Midbrain (tissue), 1 donor: ENCODE data around the gene CDK5RAP1.

Experiments
- DNase-seq: peaks from one replicate; lab custom pipeline; 2025; lab: John Stamatoyannopoulos, UW

CDK5RAP1 gene

DNA sequence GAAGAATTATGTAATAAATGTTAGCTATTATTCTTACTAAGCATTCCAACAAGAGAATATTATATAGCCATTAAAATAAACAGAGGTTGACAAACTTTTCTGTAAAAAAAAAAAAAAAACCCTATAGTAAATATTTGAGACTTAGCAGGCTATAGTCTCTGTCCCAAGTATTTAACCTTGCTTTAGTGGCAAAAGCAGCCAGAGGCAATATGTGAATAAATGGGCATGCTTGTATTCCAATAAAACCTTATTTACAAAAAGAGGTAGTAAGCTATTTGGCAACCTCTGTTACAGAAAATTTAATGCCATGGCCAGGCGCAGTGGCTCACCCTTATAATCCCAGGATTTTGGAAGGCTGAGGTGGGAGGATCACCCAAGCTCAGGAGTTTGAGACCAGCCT, 14.6 kb downstream of the CDK5RAP1 start:
- no peak for DNase-seq

DNA sequence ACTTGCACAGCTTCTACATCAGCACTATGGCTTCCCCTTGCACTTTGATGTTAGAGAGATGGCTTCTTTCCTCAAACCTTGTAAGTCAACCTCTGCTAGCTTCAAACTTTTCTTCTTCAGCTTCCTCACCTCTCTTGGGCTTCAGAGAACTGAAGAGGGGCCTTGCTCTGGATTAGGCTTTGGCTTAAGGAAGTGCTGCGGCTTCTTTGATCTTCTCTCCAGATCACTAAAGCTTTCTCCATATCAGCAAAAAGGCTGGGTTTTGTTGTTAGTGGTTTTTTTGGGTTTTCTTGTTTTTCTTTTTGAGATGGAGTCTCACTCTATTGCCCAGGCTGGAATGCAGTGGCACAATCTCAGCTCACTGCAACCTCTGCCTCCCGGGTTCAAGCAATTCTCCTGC, 24.0 kb downstream of the CDK5RAP1 start:
- DNase-seq, result no peak

- no peak for DNase-seq
These were observed 27.3 kb downstream of the CDK5RAP1 start for GRCh38 chr20:33373735-33374605.

DNA sequence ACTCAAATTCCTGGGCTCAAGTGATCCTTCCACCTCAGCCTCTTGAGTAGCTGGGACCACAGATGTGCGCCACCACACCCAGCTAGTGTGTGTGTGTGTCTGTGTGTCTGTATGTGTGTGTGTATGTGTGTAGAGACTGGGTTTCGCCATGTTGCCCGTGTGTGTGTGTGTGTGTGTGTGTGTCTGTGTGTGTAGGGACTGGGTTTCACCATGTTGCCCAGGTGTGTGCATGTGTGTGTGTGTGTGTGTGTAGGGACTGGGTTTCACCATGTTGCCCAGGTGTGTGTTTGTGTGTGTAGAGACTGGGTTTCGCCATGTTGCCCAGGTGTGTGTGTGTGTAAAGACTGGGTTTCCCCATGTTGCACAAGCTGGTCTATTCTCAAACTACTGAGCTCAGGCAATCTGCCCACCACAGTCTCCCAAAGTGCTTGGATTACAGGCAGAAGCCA, 28.3 kb downstream of the CDK5RAP1 start:
- DNase-seq, result no peak

DNA sequence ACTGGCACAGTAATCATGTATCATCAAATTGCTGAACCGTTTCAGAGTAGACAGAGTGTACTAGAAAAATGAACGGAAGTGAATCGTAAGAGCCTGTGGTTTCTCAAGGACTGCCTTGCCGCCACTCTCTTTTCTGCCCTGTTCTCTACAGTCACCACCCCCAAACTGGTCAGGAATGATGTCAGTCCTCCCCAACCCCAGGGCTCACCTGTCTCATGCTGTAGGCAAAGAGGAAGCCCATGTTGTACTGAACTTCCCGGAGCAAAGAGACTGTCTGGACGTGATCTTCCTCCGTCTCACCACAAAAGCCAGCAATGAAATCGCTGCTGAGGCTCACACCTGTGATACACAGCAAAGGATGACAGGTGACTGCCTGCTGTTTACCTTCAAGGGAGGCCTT, 31.0 kb downstream of the CDK5RAP1 start:
- DNase-seq, result no peak

GRCh38 chr20:33362898-33363297, 38.4 kb downstream of the CDK5RAP1 start:
- DNase-seq, result no peak

GRCh38 chr20:33359399-33360261, 41.7 kb downstream of the CDK5RAP1 start:
- DNase-seq, result no peak

- DNase-seq, result no peak
These were observed 48.3 kb downstream of the CDK5RAP1 start for GRCh38 chr20:33353013-33353402.

- no peak for DNase-seq
These were observed 48.9 kb downstream of the CDK5RAP1 start for GRCh38 chr20:33352258-33353012.

DNA sequence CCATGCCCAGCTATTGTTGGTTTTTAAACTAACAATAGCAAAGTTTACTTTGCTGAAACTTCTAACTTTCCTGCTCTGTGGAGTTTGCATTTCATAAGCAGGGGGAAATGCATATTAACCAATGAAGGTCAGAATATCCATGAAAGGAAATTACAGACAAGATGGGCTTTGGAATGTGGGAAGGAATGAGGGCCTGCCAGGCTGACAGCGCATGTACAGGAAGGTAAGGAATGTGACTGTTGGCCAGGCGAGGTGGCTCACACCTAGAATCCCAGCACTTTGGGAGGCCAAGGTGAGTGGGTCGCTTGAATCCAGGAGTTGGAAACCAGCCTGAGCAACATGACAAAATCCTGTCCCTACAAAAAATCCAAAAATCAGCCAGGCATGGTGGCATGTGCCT, 49.6 kb downstream of the CDK5RAP1 start:
- DNase-seq, result no peak

DNA sequence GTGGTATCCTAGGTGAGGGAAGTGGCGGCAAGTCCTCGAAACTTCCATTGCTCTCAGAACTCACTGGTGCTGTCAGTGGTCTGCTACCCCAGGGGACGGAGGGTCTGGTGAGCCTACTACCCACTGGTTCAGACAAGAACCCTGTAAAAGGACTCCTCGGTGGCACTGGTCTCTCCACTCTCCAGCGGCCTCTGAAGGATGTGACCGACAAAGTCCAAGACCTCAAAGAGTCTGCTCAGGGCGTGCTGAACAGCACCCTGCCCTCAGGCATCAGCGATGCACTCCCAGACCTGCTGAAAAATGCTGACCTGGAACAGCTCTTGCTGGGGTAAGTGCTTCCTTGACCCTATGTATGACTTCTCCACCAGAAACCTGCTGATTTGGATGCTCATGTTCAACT, 51.8 kb downstream of the CDK5RAP1 start:
- no peak for DNase-seq

DNA sequence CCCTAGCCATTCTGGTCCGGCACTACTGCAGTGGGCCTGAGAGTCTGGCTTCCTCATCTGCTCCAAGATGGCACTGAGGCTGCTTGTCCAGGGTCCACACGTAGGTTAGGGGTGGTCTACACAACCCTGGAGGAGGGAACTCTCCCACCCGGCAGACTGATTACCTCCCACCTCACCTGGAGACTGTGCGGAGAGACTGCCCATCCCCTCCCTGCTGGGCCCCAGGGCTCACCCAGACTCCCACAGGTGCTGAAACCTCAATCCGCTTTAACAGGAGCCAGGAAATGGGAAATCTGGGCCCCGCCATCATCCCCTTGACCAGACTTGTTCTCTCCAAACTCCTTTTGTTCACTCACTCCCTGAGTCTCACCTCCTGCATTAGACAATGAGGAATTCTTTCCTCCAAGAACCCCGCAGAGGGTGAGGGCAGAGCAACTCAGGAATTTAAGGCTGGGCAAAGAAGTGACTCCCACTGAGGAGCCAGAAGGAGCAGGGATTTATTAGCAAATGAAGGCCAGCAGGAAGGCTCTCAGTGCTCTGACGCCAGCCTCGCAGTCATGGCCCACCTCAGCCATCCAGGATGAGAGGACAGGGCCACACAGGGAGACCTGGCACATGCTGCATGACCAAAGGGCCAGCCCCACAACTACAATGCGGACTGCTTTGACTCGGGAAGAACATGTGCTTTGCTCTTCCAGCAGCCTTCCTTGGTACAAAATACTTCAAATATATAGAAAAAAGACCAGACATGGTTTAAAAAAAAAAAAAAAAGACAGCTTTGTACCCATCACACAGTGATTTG, 53.0 kb downstream of the CDK5RAP1 start:
- no peak for DNase-seq

DNA sequence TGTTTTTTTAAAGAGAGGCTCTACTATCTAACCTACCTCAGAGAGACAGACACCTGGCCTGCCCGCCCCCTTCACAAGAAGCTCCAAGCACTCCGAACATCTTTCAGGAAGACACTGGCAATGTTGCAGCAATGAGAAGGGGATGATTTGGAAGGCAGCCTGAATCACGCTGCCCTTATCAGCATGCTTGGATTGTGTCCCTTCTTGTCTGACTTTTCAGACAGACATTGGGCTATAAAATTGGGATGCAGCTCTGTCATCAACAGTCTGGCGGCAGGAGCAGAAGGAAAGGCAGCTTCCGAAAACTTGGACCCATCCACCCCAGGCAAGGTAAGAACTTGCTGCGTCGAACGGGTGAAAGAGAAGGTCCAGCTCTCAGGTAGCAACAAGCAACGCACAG, 56.0 kb downstream of the CDK5RAP1 start:
- DNase-seq, result no peak

- no peak for DNase-seq
These were observed 57.8 kb downstream of the CDK5RAP1 start for GRCh38 chr20:33343521-33343920.

DNA sequence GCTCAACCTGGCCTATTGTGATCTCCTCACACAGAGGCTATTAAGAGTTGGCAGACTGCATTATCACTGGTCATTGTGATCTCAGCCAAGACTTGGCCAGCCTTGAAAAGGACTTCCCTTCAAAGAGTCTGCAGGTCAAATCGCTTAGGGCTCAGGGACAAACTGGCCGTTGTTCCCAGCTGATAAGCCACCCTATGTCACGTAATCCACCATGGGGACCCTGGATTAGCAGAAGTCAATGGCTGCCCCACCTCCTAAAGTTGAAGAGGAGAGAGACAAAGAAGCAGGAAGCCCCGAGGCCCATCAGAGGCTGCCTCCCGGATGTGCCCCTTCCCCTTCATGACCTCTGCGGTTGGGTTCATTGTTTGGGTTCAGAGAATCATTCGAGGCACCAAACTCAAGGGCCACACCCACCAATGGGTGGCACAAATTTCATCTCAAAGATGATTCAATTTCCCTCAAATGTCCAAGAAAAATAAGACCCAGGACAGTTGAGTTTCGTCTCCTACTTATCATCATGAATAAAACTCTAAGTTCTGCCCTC, 61.7 kb downstream of the CDK5RAP1 start:
- DNase-seq, result no peak

- no peak for DNase-seq
These were observed 62.7 kb downstream of the CDK5RAP1 start for GRCh38 chr20:33338467-33339258.

DNA sequence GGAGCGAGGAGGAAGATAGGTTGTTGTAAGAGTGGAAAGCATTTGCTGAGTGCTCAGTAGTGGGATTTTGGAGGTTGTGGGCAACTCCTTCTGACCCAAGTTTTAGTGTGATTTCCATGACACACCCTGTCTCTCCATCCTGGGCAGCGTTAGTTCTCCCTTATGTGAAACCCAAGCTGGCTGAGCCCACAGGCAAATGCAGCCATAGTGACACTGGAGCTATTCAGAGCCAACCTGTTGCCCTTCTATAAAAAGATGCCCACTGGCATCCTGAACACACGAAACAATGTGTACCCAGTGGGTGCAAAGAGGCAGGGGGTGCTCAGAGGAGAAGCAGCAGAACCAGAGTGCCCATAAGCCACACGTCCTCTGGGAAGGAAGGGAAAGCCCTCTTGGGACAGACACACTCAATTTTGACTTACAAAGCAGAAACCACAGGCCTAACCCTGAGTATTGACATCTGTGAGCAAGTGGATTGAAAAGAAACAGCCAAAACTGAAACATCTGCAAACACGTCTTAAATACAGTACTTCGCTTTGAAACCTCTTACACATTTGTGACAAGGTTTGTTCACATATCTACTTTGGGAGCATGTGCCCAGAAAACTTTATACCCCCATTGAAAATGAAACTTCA, 63.7 kb downstream of the CDK5RAP1 start:
- DNase-seq, result no peak

- no peak for DNase-seq
These were observed 64.2 kb downstream of the CDK5RAP1 start for GRCh38 chr20:33337119-33337518.

GRCh38 chr20:33336375-33336774, 64.9 kb downstream of the CDK5RAP1 start:
- DNase-seq, result no peak

DNA sequence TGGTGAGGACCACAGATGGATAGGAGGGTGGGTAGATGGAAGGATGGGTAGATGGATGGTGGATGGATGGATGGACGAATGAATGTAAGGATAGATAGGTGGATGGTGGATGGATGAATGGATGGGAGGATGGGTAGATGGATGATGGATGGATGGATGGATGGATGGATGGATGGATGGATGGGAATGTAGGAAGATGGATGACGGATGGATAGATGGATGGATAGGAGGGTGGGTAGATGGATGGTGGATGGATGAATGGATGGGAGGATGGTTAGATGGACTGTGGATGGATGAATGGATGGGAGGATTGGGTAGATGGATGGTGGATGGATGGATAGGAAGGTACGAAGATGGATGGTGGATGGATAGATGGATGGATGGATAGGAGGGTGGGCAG, 67.2 kb downstream of the CDK5RAP1 start:
- no peak for DNase-seq
